Measurements from ENCODE around the gene OR2B2. TPM values are rescaled to one million over a fixed set of nuclear protein-coding genes. Genes with fewer than 3 reads are reported as not detected.
"Not testable (repeated sequence)": the region's sequence is repeated elsewhere in the genome, so short reads cannot be mapped to it uniquely, and the experiment has no call there.

Gene OR2B2
- total RNA-seq, 1 experiment from 2014 or later: not detected

- H3K4me1 ChIP-seq; H3K27me3 ChIP-seq; DNase-seq; H3K27ac ChIP-seq; H3K36me3 ChIP-seq; H3K9me3 ChIP-seq (replicated peaks); H3K4me3 ChIP-seq: not testable (repeated sequence)
Observed at GRCh38 chr6:27900197-27900596, 12.0 kb downstream of the OR2B2 start.

DNA sequence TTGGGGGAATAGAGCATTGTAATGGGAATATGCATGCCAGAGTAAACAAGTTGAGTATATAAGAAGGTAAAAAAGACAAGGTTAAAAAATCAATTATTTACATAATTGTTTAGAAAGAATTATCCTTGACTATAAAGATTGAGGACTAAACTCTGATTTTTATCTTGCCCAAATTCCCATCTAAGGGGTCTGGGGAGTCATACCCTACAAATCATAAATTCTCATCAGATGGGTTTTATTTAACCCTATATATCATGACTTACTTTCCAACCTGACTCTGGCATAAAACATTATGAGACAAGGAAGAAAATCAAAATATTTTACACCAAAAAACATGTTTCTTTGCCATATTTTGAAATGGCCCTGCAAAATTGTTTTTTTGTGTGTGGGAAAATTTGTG, 12.7 kb downstream of the OR2B2 start:
- no peak overlapping the region for H3K27ac ChIP-seq
- H3K4me1 ChIP-seq: 0 out of 2 replicates have a peak, but pooled peaks cover 3% of the 10 kb centered on the region
- no peak for DNase-seq
- H3K4me3 ChIP-seq: no peak overlapping the region
- H3K36me3 ChIP-seq: no peaks in the 10 kb centered on the region
- no peaks in the 10 kb centered on the region for H3K9me3 ChIP-seq (replicated peaks)
- no peaks in the 10 kb centered on the region for H3K27me3 ChIP-seq

DNA sequence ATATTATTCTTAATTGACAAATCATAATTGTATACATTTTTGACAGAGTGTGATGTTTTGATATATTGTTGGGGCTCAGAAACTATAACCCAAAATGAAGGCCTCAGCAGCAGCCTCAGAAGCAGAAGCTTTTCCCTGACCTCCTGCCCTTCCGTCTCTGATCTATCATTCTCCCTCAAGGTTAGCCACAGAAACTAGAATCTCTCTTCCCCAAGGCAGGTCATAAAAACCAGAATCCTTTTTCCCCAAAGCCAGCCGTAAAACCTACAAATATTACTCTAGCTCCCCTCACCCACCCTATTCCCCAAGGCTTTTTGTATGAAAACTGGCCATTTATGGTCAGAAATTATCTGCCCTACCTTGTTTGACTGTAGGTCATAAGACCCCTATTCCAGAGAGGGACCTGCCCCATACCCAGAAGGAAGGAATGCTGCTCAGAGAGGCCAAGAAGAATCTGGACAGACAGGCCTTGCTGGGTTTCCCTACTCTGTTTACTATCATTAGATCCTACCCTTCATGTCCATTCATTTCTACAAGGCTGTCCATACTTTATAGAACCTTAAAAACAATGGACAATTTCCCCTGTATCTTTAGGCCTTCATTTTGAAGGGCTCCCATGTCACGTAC, 14.5 kb downstream of the OR2B2 start:
- no peak for DNase-seq
- Histone ChIP-seq H3K36me3 (no peaks in the 10 kb centered on the region), H3K27me3 (no peaks in the 10 kb centered on the region), H3K27ac (no peak overlapping the region), H3K9me3 (replicated peaks) (no peaks in the 10 kb centered on the region), H3K4me1 (no peaks in the 10 kb centered on the region), H3K4me3 (no peak overlapping the region)

DNA sequence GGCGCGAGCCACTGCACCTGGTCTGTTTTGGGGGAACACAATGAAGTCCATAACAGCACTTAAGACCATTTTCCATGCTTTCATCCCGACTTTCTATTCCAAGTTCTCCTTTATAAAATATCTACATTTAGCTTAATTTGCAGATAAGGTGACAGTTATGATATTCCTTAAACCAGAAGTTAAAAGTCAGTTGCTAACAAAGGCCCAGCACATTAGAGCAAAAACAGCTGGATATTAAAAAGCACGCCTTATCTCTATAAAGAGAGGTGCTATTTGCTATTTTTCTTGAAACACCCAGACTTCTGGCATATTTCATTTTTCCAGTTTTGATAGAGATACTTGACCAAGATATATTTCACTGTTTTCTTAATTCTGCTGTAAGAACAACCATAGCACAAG, 15.8 kb downstream of the OR2B2 start:
- Histone ChIP-seq H3K27ac (no peak overlapping the region), H3K9me3 (replicated peaks) (no peaks in the 10 kb centered on the region), H3K27me3 (no peaks in the 10 kb centered on the region), H3K4me1 (no peaks in the 10 kb centered on the region), H3K4me3 (no peak overlapping the region; the same call in 1 of the 2 replicates), H3K36me3 (no peaks in the 10 kb centered on the region)
- DNase-seq: no peak

GRCh38 chr6:27894839-27895762, 17.1 kb downstream of the OR2B2 start:
- no peaks in the 10 kb centered on the region for H3K4me1 ChIP-seq
- H3K36me3 ChIP-seq: no peaks in the 10 kb centered on the region
- H3K27me3 ChIP-seq: no peaks in the 10 kb centered on the region
- peak overlapping the region; percentile 77 for H3K4me3 ChIP-seq
- H3K27ac ChIP-seq: peak overlapping the region; percentile 94
- DNase-seq: peak; percentile 64 to 85
- no peaks in the 10 kb centered on the region for H3K9me3 ChIP-seq (replicated peaks)

DNA sequence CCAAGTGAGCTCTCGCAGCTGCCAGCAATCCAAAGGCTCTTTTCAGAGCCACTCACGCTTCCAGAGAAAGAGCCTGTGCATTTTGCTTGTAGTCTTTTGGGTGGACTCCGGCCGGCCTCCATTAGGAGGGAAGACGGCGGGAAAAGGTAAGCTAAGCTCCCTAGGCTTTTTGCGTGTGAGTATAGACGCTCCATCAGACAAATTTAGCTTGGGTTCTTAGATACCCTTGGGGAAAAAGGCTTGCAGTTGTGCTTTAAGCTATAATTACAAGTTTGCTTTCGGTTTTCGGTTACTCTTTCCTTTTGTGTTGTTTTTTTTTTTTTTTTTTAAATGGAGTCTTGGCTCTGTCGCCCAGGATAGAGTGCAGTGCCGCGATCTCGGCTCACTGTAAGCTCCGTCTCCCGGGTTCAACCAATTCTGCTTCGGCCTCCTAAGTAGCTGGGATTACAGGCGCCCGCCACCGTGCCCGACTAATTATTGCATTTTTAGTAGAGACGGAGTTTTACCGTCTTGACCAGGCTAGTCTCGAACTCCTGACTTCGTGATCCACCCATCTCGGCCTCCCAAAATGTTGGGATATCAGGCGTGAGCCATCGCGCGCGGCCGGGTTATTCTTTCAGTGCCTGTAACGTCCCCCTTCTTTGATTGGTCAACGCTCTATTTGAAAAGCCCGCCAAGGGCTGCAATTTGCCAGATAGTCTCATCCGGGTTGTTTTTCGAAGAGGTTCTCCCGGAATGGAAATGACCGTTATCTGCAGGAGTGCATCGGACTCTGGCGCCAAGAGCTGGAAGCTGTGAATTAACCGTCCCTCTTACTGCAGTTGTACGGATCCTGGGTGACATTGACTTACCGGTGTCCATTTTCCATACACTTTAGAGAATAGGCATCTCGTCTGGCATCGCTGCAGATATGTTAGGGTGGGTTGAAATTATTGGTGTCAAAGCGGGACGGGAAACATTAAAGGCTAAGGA, 18.1 kb downstream of the OR2B2 start:
- Histone ChIP-seq H3K27me3 (no peaks in the 10 kb centered on the region), H3K36me3 (no peaks in the 10 kb centered on the region), H3K4me1 (no peaks in the 10 kb centered on the region), H3K9me3 (replicated peaks) (no peaks in the 10 kb centered on the region), H3K4me3 (peak overlapping the region; percentile 77), H3K27ac (peak overlapping the region; percentile 94)
- peak; percentile 88 to 92 for DNase-seq

GRCh38 chr6:27893059-27893835, 18.9 kb downstream of the OR2B2 start:
- Histone ChIP-seq H3K27me3 (no peaks in the 10 kb centered on the region), H3K4me1 (no peaks in the 10 kb centered on the region), H3K9me3 (replicated peaks) (no peaks in the 10 kb centered on the region), H3K4me3 (peak overlapping the region; percentile 77), H3K36me3 (no peaks in the 10 kb centered on the region), H3K27ac (peak overlapping the region; percentile 94)
- DNase-seq: peak; percentile 93 to 98

- peak overlapping the region; percentile 94 for H3K27ac ChIP-seq
- H3K4me3 ChIP-seq: peak overlapping the region; percentile 77
- H3K36me3 ChIP-seq: no peaks in the 10 kb centered on the region
- H3K9me3 ChIP-seq (replicated peaks): no peaks in the 10 kb centered on the region
- H3K27me3 ChIP-seq: no peaks in the 10 kb centered on the region
- no peaks in the 10 kb centered on the region for H3K4me1 ChIP-seq
- no peak for DNase-seq
Observed at GRCh38 chr6:27892649-27893058, 19.5 kb downstream of the OR2B2 start.

DNA sequence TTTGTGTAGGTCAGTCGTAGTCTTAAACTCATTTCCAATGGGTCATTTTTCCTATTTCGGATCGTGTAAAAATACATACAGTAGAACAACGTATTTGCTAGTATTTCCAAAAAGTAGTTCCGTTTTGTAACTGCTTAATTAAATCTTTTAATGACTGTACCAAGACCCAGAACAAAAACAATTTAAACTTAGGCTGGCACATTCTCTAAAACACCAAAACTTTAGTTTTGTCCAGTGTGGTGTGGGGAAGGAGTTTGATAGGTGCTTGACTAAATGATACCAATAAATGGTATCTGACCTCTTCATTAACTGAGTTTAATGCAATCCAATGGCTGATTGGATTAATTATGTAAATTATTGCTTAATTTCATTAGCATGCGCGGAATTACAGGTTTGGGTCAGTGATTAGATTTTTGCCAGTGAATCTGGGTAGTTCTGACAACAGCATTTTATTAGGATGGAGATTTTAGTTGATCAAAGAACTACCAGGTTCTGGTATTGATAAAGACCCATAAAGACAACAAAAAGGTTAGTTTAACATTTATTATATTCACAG, 20.8 kb downstream of the OR2B2 start:
- Histone ChIP-seq H3K4me1 (no peaks in the 10 kb centered on the region), H3K9me3 (replicated peaks) (no peaks in the 10 kb centered on the region), H3K36me3 (no peaks in the 10 kb centered on the region), H3K4me3 (peak overlapping the region; percentile 77), H3K27me3 (no peaks in the 10 kb centered on the region), H3K27ac (0 out of 2 replicates have a peak overlapping the region, but pooled peaks have one; percentile 1)
- no peak for DNase-seq

DNA sequence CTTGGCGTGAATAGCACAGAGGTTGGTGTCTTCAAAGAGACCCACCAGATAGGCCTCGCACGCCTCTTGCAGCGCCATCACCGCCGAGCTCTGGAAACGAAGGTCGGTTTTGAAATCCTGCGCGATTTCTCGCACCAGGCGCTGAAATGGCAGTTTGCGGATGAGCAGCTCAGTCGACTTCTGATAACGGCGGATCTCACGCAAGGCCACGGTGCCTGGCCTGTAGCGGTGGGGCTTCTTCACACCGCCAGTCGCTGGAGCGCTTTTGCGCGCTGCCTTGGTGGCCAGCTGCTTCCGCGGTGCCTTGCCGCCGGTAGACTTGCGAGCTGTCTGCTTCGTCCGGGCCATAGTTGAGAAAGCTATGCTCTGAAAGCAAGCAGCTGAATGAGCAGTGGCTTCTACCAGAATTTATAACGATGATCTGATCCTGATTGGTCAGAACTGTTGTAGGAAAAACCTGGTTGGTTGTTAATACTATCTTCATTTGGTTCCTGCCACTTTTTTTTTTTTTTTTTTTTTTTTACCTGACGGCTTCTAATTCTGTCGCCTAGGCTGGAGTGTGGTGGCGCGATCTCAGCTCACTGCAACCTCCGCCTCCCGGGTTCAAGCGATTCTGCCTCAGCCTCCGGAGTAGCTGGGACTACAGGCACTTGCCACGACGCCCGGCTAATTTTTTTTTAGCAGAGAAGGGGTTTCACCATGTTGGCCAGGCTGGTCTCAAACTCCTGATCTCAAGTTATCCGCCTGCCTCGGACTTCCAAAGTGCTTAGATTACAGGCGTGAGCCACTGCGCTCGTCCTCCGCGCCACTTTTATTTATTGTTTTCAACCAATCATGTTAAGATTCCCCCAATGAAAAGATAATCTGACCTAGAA, 21.5 kb downstream of the OR2B2 start:
- Histone ChIP-seq H3K4me1 (no peaks in the 10 kb centered on the region), H3K9me3 (replicated peaks) (no peaks in the 10 kb centered on the region), H3K4me3 (peak overlapping the region; percentile 77), H3K27me3 (no peaks in the 10 kb centered on the region), H3K27ac (0 out of 2 replicates have a peak overlapping the region, but pooled peaks have one; percentile 1), H3K36me3 (no peaks in the 10 kb centered on the region)
- DNase-seq: peak; percentile 55 to 74

- Histone ChIP-seq H3K27ac (no peak overlapping the region), H3K9me3 (replicated peaks) (no peaks in the 10 kb centered on the region), H3K27me3 (no peaks in the 10 kb centered on the region), H3K36me3 (no peaks in the 10 kb centered on the region), H3K4me3 (peak overlapping the region; percentile 32), H3K4me1 (no peaks in the 10 kb centered on the region)
- no peak for DNase-seq
Observed at GRCh38 chr6:27889628-27890444, 22.4 kb downstream of the OR2B2 start.

DNA sequence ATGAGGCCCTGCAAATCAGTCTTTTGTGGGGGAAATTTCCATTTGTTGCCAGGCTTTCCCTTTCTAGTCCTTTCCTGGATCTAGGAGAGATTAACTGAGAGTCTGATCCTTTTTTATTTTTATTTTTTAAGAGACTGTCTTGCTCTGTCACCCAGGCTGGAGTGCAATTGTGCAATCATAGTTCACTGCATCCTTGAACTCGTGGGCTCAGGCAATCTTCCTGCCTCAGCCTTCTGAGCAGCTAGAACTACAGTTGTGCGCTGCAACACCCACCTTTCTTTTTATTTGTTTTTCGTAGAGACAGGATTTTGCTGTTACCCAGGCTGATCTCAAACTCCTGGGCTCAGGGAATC, 22.9 kb downstream of the OR2B2 start:
- DNase-seq: no peak
- Histone ChIP-seq H3K9me3 (replicated peaks) (no peaks in the 10 kb centered on the region), H3K27me3 (no peaks in the 10 kb centered on the region), H3K4me1 (no peaks in the 10 kb centered on the region), H3K27ac (no peak overlapping the region), H3K36me3 (no peaks in the 10 kb centered on the region), H3K4me3 (no peak overlapping the region)
